GM19035 (cell line): ENCODE results near the gene MEI4.
"Not testable (repeated sequence)": the region's sequence is repeated elsewhere in the genome, so short reads cannot be mapped to it uniquely, and the experiment has no call there.

Source experiments
- ATAC-seq: cut with Tn5 transposase; IDR thresholded peaks from one replicate; pipeline ENCODE4 v1.9.1; 2021; ENCODE audit not compliant: unreplicated experiment

The MEI4 gene

DNA sequence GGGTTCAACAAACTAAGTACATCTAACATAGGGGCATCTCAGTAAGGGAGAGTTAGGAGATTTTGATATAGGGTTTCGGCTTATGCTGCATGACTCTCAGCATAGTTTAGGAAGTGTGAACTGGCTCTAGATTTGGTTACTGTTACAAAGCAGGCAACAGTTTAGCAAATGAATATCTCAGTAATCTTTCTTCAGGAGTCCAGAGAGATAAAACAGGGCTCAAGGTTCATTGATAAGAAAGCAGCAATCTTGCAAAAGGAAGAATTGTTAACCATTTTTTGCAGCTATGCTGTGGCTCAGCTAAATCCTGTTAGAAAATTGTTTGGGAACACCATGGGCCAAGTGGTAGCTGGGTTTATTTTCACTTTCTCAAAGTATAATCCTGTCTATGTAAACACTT lies 161.3 kb downstream of the MEI4 start:
- no peak for ATAC-seq

- no peak for ATAC-seq
These were observed 162.7 kb downstream of the MEI4 start for GRCh38 chr6:77815531-77815930.

- no peak for ATAC-seq
These were observed 164.0 kb downstream of the MEI4 start for GRCh38 chr6:77816766-77817270.

DNA sequence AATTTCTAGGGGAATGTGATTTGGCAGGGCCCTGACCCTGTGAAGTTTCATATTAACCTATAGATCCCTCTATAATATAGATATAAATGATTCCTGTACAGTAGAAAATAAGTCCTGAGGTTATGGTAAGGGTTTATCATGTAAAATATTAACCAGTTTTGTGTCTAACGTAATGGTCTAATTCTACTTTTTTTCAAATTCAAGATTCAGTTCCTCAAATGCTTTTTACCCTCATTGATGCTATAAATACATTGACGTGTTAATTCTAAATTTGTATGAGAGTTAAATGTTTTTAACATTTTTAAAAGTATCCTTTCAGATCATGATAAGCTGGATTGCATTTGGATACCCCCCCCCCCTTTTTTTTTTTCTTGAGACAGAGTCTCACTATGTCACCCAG lies 169.4 kb downstream of the MEI4 start:
- no peak for ATAC-seq

- ATAC-seq = no peak
These were observed 172.4 kb downstream of the MEI4 start for GRCh38 chr6:77825204-77825603.

DNA sequence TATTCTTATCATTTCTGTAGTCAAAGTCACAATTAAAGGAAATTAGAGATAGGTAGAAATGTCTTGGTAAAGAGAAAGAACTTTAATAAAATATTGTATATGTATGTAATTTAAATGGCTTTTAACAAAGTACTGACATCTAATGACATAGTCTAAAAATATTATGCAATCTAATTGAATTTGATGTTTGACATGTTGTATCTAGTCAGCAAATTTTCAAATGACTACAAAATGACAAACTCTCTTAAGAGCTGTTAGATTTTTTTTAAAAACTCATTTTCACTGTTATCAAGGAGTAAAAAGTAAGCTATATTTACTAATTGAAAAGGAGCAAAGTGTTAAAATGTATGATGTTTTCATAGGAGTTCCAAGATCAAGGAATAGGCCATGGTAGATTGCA lies 176.9 kb downstream of the MEI4 start:
- no peak for ATAC-seq

DNA sequence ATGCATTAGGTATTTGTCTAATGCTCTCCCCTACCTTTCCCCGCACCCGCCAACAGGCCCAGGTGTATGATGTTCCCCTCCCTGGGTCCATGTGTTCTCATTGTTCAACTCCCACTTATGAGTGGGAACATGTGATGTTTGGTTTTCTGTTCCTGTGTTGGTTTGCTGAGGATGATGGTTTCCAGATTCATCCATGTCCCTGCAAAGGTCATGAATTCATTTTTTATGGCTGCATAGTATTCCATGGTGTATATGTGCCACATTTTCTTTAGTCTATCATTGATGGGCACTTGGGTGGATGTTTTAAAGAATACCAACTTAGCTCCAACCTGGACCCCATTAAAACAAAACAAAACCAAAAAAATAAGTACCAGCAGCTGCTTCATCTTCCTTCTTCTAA lies 180.9 kb downstream of the MEI4 start:
- not testable (repeated sequence) for ATAC-seq

DNA sequence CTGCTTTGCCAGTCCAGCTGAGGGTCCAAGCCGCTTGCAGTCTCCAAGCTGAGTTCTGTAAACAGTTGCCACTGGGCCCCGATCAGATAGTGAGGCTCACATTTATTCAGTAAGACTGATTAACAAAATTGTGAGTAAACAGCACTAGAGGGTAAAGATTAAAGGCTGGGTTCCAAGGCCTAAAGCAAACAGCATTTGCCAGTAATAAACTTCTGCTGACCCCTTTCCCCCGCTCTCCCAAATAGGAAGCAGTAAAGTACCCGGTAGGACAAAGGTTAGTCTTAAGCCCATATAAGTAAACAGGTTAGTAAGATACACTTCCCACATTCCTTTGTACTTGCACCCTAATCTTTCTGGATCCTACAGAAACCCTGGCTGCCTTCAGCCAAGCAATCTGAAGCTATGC lies 181.8 kb downstream of the MEI4 start:
- no peak for ATAC-seq

- no peak for ATAC-seq
These were observed 184.4 kb downstream of the MEI4 start for GRCh38 chr6:77837034-77837784.

- no peak for ATAC-seq
These were observed 186.5 kb downstream of the MEI4 start for GRCh38 chr6:77839292-77839691.

- no peak for ATAC-seq
These were observed 192.0 kb downstream of the MEI4 start for GRCh38 chr6:77844822-77845221.

DNA sequence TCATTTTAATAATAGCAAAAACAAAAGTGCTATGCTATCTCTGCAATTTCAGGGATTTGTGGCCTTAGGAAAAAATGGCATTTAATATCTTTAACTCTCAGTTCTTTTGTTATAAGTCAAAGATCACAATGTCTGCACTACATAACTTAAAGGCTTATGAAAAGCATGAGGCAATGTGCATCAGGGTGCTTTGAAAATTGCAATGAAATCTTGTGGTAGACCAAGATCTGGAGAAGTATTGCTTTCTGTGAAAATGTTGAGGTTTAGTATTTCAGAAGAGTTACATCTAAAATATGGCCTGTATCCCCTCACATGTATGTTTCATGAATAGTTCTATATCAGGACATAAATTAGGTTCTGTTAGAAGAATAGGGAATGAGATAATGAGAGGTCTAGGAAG lies 200.6 kb downstream of the MEI4 start:
- ATAC-seq = no peak

GRCh38 chr6:77856391-77856790 lies 203.6 kb downstream of the MEI4 start:
- ATAC-seq = no peak

DNA sequence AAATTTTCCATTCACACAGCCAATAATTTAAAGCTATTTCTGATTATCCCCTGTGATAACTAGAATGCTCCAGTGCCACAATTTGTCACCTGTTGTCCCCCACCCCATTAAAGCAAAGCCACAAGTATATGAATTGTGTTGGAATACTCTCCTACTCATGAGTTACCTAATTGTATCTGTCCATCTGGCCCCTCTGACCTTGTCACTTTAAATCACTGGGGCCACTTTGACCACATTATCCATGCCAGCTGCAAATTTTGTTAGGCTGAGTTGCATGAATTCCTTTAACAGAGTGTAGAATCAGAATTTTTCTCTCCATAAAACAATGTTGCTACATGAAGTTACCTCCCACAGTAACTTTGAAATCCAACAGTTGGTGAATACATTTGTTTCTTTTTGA lies 204.6 kb downstream of the MEI4 start:
- no peak for ATAC-seq

DNA sequence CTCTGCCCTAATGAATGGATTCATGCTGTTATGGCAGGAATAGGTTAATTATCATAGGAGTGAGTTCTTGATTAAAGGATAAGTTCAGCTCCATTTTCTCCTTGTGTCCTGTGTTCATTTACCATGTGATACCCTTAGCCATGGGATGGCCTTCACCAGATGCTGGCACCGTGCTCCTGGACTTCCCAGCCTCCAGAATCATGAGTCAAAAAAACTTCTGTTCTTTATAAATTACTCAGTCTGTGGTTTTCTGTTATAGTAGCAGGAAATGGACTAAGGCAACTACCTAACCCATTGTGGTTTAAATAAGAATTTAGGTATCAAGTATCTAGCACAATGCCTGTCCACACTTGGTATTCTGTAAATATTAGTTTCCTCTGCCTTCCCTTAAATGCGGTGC lies 223.5 kb downstream of the MEI4 start:
- ATAC-seq = no peak

GRCh38 chr6:77879527-77879926 lies 226.7 kb downstream of the MEI4 start:
- no peak for ATAC-seq

GRCh38 chr6:77880501-77880900 lies 227.7 kb downstream of the MEI4 start:
- ATAC-seq = no peak

DNA sequence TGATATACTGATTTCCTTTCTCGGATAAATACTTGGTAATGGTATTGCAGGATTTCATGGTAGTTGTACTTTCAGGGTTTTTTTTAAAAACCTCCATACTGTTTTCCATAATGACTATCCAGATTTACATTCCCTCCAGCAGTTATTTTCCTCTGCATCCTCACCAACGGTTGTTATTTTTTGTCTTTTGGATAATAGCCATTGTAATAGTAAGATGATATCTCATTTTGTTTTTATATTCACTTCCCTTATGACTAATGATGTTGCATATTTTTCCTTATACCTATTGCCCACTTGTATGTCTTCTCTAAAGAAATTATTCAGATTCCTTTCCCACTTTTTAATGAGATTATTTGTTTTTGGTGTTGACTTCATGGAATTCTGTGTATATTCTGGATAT lies 231.0 kb downstream of the MEI4 start:
- ATAC-seq = no peak

- ATAC-seq = no peak
These were observed 240.6 kb downstream of the MEI4 start for GRCh38 chr6:77893391-77893790.

- ATAC-seq = no peak
These were observed 253.2 kb downstream of the MEI4 start for GRCh38 chr6:77906070-77906469.

GRCh38 chr6:77910826-77911225 lies 258.0 kb downstream of the MEI4 start:
- no peak for ATAC-seq

GRCh38 chr6:77926198-77926751 lies 273.4 kb downstream of the MEI4 start:
- ATAC-seq = no peak

- ATAC-seq = no peak
These were observed 277.5 kb downstream of the MEI4 start for GRCh38 chr6:77930382-77930781.
